Brain pericyte (primary cell): ENCODE measurements around the gene WBP1L.
A peak's percentile ranks its signal among the peaks of the same experiment; 100 is the strongest.
"Not testable (repeated sequence)": the region's sequence is repeated elsewhere in the genome, so short reads cannot be mapped to it uniquely, and the experiment has no call there.

Source experiments
- DNase-seq: peaks from one replicate; pipeline ENCODE4 v3.0.0-alpha.2; 2012; ENCODE audit warnings: low read depth, low spot score

WBP1L gene

GRCh38 chr10:102811346-102811745, 67.6 kb downstream of the WBP1L start:
- no peak for DNase-seq

DNA sequence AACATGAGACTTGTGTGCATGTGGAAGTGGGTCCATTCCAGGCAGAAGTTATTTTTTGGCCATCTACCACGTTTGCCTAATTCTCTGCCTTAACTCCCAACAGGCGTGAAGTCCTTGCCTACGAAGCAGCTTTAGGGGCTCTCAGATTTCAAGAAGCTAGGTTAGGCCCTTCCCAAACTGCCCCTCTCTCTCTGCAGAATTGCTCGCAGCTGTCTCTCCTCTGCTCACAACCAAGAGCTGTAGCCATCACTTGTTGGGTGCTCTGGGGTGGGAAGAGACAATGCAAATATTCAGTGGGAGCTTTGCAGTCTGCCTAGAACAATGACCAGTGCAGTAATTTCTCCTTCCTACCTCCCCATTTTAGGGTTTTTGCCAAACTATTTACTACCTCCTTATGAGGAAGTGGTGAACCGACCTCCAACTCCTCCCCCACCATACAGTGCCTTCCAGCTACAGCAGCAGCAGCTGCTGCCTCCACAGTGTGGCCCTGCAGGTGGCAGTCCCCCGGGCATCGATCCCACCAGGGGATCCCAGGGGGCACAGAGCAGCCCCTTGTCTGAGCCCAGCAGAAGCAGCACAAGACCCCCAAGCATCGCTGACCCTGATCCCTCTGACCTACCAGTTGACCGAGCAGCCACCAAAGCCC, 68.6 kb downstream of the WBP1L start:
- DNase-seq, result no peak

GRCh38 chr10:102813017-102813541, 69.3 kb downstream of the WBP1L start:
- no peak for DNase-seq

DNA sequence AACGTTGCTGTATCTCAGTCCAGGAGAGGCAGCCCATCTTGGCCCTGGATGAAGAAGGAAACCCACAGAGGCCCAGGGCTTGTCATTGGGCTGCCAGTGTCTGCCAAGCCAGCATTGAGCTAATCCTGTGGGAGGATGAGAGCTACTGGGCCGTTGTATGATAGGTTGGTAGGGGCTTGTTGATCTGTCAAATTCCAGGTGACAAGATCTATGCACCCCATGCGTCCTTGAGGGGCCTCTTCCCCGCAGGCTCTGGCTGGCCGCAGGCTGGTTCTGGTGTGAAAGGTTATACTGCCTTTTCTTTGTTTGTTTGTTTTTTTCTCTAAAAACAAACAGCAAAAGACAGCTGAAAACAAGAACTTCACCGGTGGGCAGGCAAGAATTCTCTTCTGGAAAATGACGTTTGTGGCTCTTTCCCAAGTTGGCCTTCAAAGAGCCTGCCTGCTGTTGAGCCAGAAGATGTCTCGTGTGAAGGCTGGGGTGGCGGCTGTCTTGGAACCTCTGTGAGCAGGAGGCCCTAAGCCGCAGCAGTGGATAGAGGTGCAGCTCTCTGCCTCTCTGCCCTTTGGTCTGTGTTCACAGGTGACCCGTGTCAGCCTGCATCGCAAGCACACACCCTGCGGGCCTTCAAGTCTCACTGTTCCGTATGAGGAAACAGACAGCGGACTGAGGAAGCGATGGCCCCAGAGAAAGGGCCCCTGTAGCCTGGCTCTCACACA, 70.1 kb downstream of the WBP1L start:
- no peak for DNase-seq

DNA sequence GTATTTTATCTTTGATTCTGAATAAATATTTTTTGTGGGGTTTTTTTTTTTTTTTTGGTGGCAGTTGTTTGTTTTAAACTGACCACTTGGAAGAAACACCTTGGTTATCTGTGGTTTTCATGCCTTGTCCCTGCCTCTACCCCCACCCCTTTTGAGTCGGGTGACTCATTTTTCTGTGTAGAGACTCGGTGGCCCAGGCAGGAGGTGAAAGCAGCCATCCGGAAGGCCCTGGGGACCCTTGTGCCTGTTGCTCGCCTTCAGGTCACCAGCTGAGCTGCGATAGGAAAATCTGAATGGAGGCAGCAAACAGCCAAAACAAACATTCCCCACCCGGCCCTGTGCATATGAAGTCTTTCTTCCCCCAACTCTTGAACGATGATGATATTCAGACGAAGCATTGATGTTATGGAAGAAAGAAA, 70.7 kb downstream of the WBP1L start:
- DNase-seq, result peak; percentile 48

DNA sequence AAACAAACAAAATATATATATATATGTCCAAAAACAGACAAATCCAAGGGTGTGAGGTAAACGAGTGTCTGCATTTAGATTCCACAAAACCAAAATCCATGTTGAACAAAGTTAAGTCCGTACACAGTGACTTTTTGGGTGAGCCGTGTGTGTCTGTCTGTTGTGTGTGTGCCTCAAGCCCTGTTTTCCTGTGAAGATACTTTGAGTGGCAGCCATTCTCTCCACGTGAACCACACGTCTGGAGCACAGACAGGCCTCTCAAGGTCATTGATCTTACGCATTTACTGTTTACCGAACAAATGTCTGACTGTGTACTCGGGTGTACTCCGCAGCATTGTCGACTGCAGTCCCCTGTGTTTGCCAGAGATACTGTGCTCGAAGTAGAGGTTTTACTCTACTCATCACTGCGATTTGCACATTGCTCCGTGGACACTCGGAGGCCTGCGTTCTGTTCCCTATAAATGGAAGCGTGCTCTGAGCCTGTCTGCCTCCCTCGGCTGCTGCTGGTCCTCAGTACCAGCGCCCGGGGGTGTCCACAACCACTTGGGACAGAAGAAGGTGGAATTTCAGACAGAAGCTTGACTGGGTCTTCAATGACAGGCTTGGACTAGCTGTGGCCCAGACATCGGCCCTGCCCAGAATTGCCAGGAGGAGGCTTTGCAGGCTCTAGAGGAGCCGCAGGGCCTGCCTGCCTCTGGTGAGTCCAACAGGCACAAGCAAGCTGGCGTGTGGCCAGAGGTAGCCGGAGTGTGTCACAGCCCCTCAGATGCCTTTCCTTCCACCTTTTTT, 71.3 kb downstream of the WBP1L start:
- DNase-seq, result peak; percentile 37

GRCh38 chr10:102815790-102816549, 72.2 kb downstream of the WBP1L start:
- peak; percentile 75 for DNase-seq

GRCh38 chr10:102817175-102817574, 73.4 kb downstream of the WBP1L start:
- no peak for DNase-seq

DNA sequence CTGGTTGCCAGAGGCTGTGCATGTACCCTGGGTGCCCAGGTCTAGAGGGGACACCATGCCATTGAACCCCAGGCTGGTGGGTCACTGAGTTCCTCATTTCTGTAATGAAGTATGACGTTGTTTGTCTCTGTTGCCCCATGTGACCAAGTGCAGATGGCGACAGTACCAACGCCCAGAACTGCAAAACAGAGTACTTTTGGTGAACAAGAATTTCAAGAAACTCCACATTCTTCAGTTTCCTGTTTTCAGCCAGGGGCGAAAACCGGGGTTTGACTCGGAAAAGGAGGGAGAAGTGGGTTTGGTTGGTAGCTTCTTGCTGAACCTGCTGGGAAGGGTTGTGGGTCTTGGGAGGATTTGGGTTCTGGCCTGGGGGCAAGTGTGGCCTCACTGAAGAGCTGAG, 75.3 kb downstream of the WBP1L start:
- no peak for DNase-seq

DNA sequence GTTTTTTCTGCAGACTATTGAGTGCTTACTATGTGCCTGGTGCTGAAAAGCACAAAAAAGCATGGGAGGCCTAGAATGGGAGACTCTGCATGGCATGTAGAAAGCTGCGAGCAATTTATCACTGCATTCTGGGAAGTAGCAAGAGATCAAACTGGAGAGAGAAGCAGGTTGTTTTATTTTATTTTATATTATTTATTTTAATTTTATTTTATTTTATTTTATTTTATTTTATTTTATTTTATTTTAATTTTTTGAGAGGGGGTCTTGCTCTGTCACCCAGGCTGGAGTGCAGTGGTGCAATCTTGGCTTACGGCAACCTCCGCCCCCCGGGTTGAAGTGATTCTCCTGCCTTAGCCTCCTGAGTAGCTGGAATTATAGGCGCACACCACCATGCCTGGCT, 76.3 kb downstream of the WBP1L start:
- DNase-seq, result not testable (repeated sequence)

DNA sequence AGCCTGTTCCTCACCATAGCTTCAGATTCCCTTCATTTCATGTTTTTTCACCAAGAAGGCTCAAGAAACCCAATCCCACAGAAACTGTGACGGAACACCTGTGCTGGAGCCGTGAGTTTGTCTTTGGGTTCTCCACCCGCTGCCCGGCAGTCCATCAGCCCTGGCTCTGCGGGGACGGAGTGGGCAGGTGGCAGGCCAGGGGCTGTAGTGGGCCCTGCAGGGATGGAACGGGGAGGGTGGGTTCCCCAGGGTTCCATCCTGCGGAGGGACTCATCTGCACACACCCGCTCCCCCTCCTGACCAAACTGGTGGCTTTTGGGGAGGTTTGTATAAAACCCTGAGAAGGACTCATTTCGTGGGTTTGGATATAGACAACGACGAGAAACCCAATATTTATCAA, 78.5 kb downstream of the WBP1L start:
- no peak for DNase-seq

GRCh38 chr10:102824664-102825063, 80.9 kb downstream of the WBP1L start:
- DNase-seq, result no peak

- DNase-seq, result no peak
Measured at GRCh38 chr10:102826148-102826796, 82.5 kb downstream of the WBP1L start.

DNA sequence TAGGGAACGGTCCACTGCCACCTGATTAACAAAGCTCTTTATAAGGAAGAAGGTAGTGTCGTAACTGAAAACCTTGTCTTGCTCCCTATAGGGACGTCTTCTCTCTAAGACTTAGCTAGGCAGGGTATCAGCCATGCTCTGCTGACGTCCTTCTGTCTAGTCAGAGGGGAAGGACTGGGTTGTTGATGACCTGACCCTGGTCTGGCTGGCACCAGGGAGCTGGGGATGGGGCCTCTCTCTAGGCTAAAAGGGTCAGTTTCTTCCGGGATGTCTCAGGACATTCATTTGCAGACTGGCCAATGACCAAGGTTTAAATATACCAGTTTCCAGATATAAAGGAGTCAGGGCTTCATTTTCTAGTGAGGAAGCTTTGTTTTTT, 83.8 kb downstream of the WBP1L start:
- DNase-seq, result no peak

GRCh38 chr10:102831322-102832071, 87.7 kb downstream of the WBP1L start:
- DNase-seq, result no peak

- DNase-seq, result no peak
Measured at GRCh38 chr10:102832248-102832647, 88.5 kb downstream of the WBP1L start.

GRCh38 chr10:102832987-102833386, 89.2 kb downstream of the WBP1L start:
- DNase-seq, result no peak

- no peak for DNase-seq
Measured at GRCh38 chr10:102834143-102834542, 90.4 kb downstream of the WBP1L start.

GRCh38 chr10:102835007-102835482, 91.3 kb downstream of the WBP1L start:
- peak; percentile 29 for DNase-seq

- DNase-seq, result no peak
Measured at GRCh38 chr10:102837230-102837721, 93.5 kb downstream of the WBP1L start, which contains the start of gene CYP17A1. Gene CYP17A1 (minus strand): TSS chr10:102837413. CDS start chr10:102837361, 52 bp downstream.
